HG03103 (cell line): Measurements from ENCODE around the gene ZDHHC9.

Experiments used
- ATAC-seq: cut with Tn5 transposase; IDR thresholded peaks from one replicate; pipeline ENCODE4 v1.9.1; 2021; ENCODE audit warnings: low read depth; ENCODE audit not compliant: unreplicated experiment

ZDHHC9 gene

GRCh38 chrX:129768586-129769466, 74.9 kb downstream of the ZDHHC9 start:
- ATAC-seq, result no peak

GRCh38 chrX:129768186-129768585, 75.5 kb downstream of the ZDHHC9 start:
- no peak for ATAC-seq

DNA sequence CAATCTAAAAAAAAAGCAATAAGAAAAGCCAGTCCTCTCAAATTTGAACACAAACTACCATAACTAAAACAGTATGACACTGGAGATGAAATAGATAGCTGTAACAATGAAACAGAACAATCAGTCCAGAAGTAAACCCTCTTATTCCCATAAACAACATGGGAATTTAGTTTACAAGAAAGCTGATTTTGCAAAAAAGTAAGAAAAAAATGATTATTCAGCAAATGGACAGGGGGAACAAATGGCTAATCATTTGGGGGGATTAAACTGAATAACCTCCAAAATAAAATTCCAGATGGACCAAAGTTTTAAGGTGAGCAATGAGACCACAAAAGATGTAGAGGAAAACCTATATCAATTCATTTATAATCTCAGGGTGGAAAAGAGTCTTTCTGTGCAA, 80.0 kb downstream of the ZDHHC9 start:
- ATAC-seq, result no peak

DNA sequence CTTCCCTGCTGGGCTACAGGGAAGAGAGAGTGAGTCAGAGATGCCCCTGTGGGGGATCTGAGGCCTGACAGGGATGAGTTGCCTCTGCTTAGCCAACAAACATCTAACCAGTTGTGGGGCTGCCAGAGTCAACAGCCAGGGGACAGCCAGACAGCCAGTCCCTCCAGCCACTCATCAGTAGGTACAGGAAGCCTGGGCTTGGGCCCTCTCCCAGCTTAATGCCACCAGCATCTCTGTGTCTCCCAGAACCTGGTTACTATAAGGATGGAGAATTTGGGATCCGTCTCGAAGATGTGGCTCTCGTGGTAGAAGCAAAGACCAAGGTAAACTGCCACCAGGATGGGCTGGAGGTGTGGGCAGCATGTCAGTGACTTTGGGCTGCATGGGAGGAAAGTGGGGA, 81.2 kb downstream of the ZDHHC9 start:
- ATAC-seq, result no peak

DNA sequence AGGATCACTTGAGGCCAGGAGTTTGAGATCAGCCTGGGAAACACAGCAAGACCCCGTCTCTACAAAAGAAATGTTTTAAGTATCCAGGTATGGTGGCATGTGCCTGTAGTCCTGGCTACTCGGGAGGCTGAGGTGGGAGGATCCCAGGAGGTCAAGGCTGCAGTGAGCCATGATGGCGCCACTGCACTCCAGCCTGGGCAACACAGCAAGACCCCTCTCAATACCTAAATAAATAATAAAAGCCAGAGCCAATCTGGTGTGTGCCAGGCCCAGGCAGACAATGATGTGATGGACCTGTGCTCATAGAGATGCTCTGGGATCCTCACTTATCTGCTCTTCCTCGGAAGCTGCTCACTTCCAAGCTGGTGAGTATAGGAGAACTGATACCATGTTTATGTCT, 82.1 kb downstream of the ZDHHC9 start:
- no peak for ATAC-seq

DNA sequence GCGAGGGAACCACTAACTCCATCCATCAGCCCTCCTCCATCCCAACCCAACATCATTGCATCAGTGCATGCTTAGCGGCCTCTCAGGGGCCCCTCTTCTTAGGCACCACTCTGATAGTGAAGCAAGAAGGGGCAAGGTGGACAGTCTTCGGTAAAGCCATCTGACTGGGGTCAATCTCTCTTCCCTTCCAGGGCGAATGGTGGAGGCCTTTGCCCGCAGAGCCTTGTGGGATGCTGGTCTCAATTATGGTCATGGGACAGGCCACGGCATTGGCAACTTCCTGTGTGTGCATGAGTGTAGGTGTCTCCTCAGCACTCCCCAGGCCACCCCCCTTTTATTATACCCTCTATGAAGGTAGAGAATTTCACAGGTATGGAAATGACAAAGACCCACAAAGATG, 82.7 kb downstream of the ZDHHC9 start:
- ATAC-seq, result no peak

GRCh38 chrX:129760155-129760554, 83.5 kb downstream of the ZDHHC9 start:
- no peak for ATAC-seq

DNA sequence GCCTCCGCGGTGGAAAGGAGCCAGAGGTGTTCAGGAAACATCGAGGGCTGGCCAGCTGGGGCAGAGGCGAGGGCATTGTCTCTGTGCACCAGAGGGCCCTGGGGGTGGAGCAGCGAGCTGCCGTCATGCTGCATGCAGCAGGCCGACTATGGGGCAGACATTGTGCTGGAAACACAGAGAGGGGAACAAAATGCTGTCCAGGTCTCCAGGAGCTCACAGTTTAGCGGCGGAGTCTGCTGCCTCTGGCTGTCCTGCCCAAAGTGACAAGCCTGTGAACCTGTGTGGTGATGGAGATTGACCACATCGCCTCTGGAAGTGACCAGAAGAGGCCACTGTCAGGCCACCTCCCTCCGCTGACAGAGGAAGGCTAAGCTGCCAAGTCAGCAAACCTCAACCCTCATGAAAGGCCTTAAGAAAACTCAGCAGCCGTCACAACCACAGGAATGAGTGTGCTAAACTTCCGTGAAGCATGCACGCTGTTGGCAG, 84.1 kb downstream of the ZDHHC9 start:
- no peak for ATAC-seq

GRCh38 chrX:129755779-129756650, 87.7 kb downstream of the ZDHHC9 start:
- no peak for ATAC-seq

GRCh38 chrX:129754056-129755024, 89.3 kb downstream of the ZDHHC9 start:
- ATAC-seq, result no peak
